K562 (cell line): ENCODE results near the gene VWF.

Experiments used
- CBFB ChIP-seq: sonication (generic); formaldehyde crosslinking; IDR thresholded peaks from 2 replicates; pipeline ENCODE4 v1.4.0; 2020; ENCODE audit warnings: mild to moderate bottlenecking, missing genetic modification reagents
- CREB1 ChIP-seq, 2 experiments: sonication (generic) in 1 of 2; formaldehyde crosslinking in 1 of 2; IDR thresholded peaks; 2 replicates each; pipeline versions ENCODE4 v1.6.1 to v1.8.0; 2012 to 2022; ENCODE audit warnings: inconsistent platforms in 1 of 2, mild to moderate bottlenecking in 1 of 2, missing genetic modification reagents in 1 of 2, moderate library complexity in 1 of 2
- EZH2 ChIP-seq: IDR thresholded peaks from 2 replicates; pipeline ENCODE4 v1.6.1; 2012; ENCODE audit warnings: low read depth, mild to moderate bottlenecking, inconsistent platforms, low read length, borderline replicate concordance
- FOXA1 ChIP-seq: fragments of 450-650 bp; IDR thresholded peaks from 2 replicates; pipeline ENCODE4 v1.6.1; 2016; ENCODE audit warnings: mild to moderate bottlenecking, borderline replicate concordance
- PHF21A ChIP-seq: fragments of 450-650 bp; IDR thresholded peaks from 2 replicates; pipeline ENCODE4 v1.6.1; 2017; ENCODE audit warnings: low read depth, borderline replicate concordance
- RAD21 ChIP-seq, 2 experiments: fragments of 250-450 bp in 1 of 2; fragments of 450-650 bp in 1 of 2; sonication (Bioruptor Pico) in 1 of 2; formaldehyde crosslinking in 1 of 2; IDR thresholded peaks in 1 of 2; conservative IDR thresholded peaks in 1 of 2; 2 replicates each; pipeline versions ENCODE4 v1.4.0 to v1.8.0; 2020 to 2022; ENCODE audit warnings: mild to moderate bottlenecking in 2 of 2, moderate library complexity in 1 of 2
- SP1 ChIP-seq: sonication (generic); formaldehyde crosslinking; IDR thresholded peaks from 2 replicates; pipeline ENCODE4 v1.8.1; 2022; ENCODE audit warnings: mild to moderate bottlenecking, missing genetic modification reagents
- ZNF121 ChIP-seq: sonication (generic); formaldehyde crosslinking; conservative IDR thresholded peaks from 2 replicates; pipeline ENCODE4 v1.8.0; 2022; ENCODE audit warnings: missing genetic modification reagents
- ZNF174 ChIP-seq: fragments of 250-450 bp; sonication (Bioruptor Pico); IDR thresholded peaks from 2 replicates; pipeline ENCODE4 v1.4.0; 2020; ENCODE audit warnings: mild to moderate bottlenecking
- TF ChIP-seq, protein P1 (sequence below): sonication (generic); formaldehyde crosslinking; IDR thresholded peaks from 2 replicates; pipeline ENCODE4 v1.8.0; 2023; ENCODE audit warnings: mild to moderate bottlenecking, missing genetic modification reagents
- TF ChIP-seq, protein P2 (sequence below), 3 experiments: IDR thresholded peaks in 2 of 3; conservative IDR thresholded peaks in 1 of 3; 2 replicates each; pipeline ENCODE4 v1.5.1; 2011 to 2012; ENCODE audit warnings: low read length in 3 of 3, mild to moderate bottlenecking in 3 of 3, control low read depth in 2 of 3, improper control_type of control experiment in 1 of 3, inconsistent platforms in 1 of 3, low read depth in 1 of 3, mixed read lengths in 1 of 3, moderate library complexity in 1 of 3; ENCODE audit not compliant: insufficient read depth in 2 of 3

DNA sequence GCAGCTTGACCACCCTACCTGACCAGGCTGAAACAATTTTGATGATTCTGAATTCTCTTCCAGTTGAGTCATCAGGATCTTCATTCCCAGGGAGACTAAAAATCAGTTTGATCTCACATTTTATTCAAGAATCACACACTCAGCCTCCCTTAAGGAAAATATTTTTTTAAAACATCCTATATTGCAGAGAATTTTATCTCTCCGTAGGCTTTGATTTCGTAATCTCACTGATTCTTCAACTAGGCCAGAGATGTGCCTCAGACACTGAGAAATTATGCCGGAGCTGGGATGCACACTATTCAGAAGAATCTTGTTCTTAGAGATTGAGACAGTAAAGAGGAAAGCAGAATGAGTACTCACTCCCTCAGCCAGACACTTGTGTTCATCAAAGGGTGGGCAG, 172.4 kb downstream of the VWF start:
- TF ChIP-seq CBFB (CRISPR knock-in tag) (no peak), CREB1 (IDR thresholded peaks at IDR 0.05) (no peak), CREB1 (CRISPR knock-in tag; IDR thresholded peaks at IDR 0.05) (no peak), PHF21A (no peak), EZH2 (no peak), FOXA1 (no peak), SP1 (CRISPR knock-in tag) (no peak), ZNF121 (CRISPR knock-in tag) (no peak), ZNF174 (CRISPR knock-in tag) (no peak), RAD21 (CRISPR knock-in tag; conservative IDR thresholded peaks at IDR 0.05 in 1 of 2, IDR thresholded peaks at IDR 0.05 in 1 of 2) (no peak)
- TF ChIP-seq, protein P1, sequence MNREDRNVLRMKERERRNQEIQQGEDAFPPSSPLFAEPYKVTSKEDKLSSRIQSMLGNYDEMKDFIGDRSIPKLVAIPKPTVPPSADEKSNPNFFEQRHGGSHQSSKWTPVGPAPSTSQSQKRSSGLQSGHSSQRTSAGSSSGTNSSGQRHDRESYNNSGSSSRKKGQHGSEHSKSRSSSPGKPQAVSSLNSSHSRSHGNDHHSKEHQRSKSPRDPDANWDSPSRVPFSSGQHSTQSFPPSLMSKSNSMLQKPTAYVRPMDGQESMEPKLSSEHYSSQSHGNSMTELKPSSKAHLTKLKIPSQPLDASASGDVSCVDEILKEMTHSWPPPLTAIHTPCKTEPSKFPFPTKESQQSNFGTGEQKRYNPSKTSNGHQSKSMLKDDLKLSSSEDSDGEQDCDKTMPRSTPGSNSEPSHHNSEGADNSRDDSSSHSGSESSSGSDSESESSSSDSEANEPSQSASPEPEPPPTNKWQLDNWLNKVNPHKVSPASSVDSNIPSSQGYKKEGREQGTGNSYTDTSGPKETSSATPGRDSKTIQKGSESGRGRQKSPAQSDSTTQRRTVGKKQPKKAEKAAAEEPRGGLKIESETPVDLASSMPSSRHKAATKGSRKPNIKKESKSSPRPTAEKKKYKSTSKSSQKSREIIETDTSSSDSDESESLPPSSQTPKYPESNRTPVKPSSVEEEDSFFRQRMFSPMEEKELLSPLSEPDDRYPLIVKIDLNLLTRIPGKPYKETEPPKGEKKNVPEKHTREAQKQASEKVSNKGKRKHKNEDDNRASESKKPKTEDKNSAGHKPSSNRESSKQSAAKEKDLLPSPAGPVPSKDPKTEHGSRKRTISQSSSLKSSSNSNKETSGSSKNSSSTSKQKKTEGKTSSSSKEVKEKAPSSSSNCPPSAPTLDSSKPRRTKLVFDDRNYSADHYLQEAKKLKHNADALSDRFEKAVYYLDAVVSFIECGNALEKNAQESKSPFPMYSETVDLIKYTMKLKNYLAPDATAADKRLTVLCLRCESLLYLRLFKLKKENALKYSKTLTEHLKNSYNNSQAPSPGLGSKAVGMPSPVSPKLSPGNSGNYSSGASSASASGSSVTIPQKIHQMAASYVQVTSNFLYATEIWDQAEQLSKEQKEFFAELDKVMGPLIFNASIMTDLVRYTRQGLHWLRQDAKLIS (CRISPR knock-in tag) = no peak
- TF ChIP-seq, protein P2, sequence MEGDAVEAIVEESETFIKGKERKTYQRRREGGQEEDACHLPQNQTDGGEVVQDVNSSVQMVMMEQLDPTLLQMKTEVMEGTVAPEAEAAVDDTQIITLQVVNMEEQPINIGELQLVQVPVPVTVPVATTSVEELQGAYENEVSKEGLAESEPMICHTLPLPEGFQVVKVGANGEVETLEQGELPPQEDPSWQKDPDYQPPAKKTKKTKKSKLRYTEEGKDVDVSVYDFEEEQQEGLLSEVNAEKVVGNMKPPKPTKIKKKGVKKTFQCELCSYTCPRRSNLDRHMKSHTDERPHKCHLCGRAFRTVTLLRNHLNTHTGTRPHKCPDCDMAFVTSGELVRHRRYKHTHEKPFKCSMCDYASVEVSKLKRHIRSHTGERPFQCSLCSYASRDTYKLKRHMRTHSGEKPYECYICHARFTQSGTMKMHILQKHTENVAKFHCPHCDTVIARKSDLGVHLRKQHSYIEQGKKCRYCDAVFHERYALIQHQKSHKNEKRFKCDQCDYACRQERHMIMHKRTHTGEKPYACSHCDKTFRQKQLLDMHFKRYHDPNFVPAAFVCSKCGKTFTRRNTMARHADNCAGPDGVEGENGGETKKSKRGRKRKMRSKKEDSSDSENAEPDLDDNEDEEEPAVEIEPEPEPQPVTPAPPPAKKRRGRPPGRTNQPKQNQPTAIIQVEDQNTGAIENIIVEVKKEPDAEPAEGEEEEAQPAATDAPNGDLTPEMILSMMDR (IDR thresholded peaks at IDR 0.05 in 2 of 3, conservative IDR thresholded peaks at IDR 0.05 in 1 of 3; ENCODE audit: insufficient read depth in 2 of 3, low read depth in 1 of 3, low read length in 3 of 3) = no peak
